Measurements from ENCODE around the gene FOXN3. TPM values are rescaled to one million over a fixed set of nuclear protein-coding genes. Genes with fewer than 3 reads are reported as not detected.

FOXN3 gene
- polyA plus RNA-seq, 3 donors, result 38.7 to 57.4 (median 42.0) TPM

- H4K20me1 ChIP-seq (ENCODE audit: insufficient read depth, low read length), result peaks cover 99% of the 10 kb centered on the region
- no peak overlapping the region for H3K4me3 Mint-ChIP-seq
- H3K36me3 Mint-ChIP-seq, result peaks cover 29 to 43% of the 10 kb centered on the region in 2 donors
These were observed 166.9 kb downstream of the FOXN3 start for GRCh38 chr14:89249972-89250654.

GRCh38 chr14:89249065-89249695 is 167.9 kb downstream of the FOXN3 start:
- Mint-ChIP-seq H3K9me3 (no peaks in the 10 kb centered on the region), H3K27ac (no peak overlapping the region), H3K4me1 (peaks cover 3% of the 10 kb centered on the region), H3K36me3 (peaks cover 29 to 44% of the 10 kb centered on the region in 2 donors), H3K4me3 (no peak overlapping the region), H3K27me3 (ENCODE audit: low read depth in 3 of 3) (peaks cover 0 to 3% (median 0%) of the 10 kb centered on the region in 3 donors)
- no peak overlapping the region for H3K4me2 ChIP-seq (replicated peaks; ENCODE audit: extremely low read depth, low read length, poor library complexity, severe bottlenecking)
- H4K20me1 ChIP-seq (ENCODE audit: insufficient read depth, low read length), result peaks cover 99% of the 10 kb centered on the region
- DNase-seq, result no peak
- peaks cover 6 to 53% of the 10 kb centered on the region in 2 donors for H3K36me3 ChIP-seq (replicated peaks in 1 of 2; ENCODE audit: control insufficient read depth in 1 of 2, insufficient read depth in 2 of 2, low read length in 2 of 2)
- intact Hi-C loops (cut with micrococcal nuclease), result no loop called here
- H3K27ac ChIP-seq (ENCODE audit: low read depth in 1 of 2, low read length in 2 of 2), result no peak overlapping the region
- 100% methylated on average over 2 of the region's 7 CpGs for WGBS (ENCODE audit: insufficient coverage)
- H3K9me3 ChIP-seq (replicated peaks in 1 of 2; ENCODE audit: control insufficient read depth in 1 of 2, insufficient read depth in 1 of 2, low read length in 2 of 2), result no peaks in the 10 kb centered on the region
- H3K4me3 ChIP-seq (replicated peaks in 1 of 3; ENCODE audit: low read depth in 2 of 3, low read length in 3 of 3), result no peak overlapping the region
- TF ChIP-seq CTCF (IDR thresholded peaks at IDR 0.05), result no peak
- no peaks in the 10 kb centered on the region for H3K27me3 ChIP-seq (ENCODE audit: control insufficient read depth in 2 of 2, insufficient read depth in 2 of 2, low read length in 2 of 2)
- H3K79me2 ChIP-seq (ENCODE audit: insufficient read depth, low read length), result peaks cover 43% of the 10 kb centered on the region
- H2AFZ ChIP-seq (ENCODE audit: insufficient read depth, low read depth, low read length, poor library complexity, severe bottlenecking), result no peak overlapping the region
- no peak overlapping the region for H3K9ac ChIP-seq (ENCODE audit: insufficient read depth, low read length, poor library complexity, severe bottlenecking)
- no peaks in the 10 kb centered on the region for H3K4me1 ChIP-seq (ENCODE audit: control insufficient read depth in 1 of 2, insufficient read depth in 2 of 2, low read length in 2 of 2)

More at GRCh38 chr14:89249972-89250654, 166.9 kb downstream of the FOXN3 start:
- 80% methylated on average over 1 of the region's 1 CpG for WGBS (ENCODE audit: insufficient coverage)
- Histone ChIP-seq H3K27ac (ENCODE audit: low read depth in 1 of 2, low read length in 2 of 2) (no peak overlapping the region), H3K4me1 (ENCODE audit: control insufficient read depth in 1 of 2, insufficient read depth in 2 of 2, low read length in 2 of 2) (no peaks in the 10 kb centered on the region), H2AFZ (ENCODE audit: insufficient read depth, low read depth, low read length, poor library complexity, severe bottlenecking) (no peak overlapping the region), H3K9ac (ENCODE audit: insufficient read depth, low read length, poor library complexity, severe bottlenecking) (no peak overlapping the region), H3K4me2 (replicated peaks; ENCODE audit: extremely low read depth, low read length, poor library complexity, severe bottlenecking) (no peak overlapping the region), H3K4me3 (replicated peaks in 1 of 3; ENCODE audit: low read depth in 2 of 3, low read length in 3 of 3) (no peak overlapping the region), H3K79me2 (ENCODE audit: insufficient read depth, low read length) (peaks cover 43% of the 10 kb centered on the region), H3K36me3 (replicated peaks in 1 of 2; ENCODE audit: control insufficient read depth in 1 of 2, insufficient read depth in 2 of 2, low read length in 2 of 2) (peaks cover 6 to 51% of the 10 kb centered on the region in 2 donors), H3K9me3 (replicated peaks in 1 of 2; ENCODE audit: control insufficient read depth in 1 of 2, insufficient read depth in 1 of 2, low read length in 2 of 2) (no peaks in the 10 kb centered on the region), H3K27me3 (ENCODE audit: control insufficient read depth in 2 of 2, insufficient read depth in 2 of 2, low read length in 2 of 2) (no peaks in the 10 kb centered on the region)
- Mint-ChIP-seq H3K27me3 (ENCODE audit: low read depth in 3 of 3) (peaks cover 0 to 3% (median 0%) of the 10 kb centered on the region in 3 donors), H3K4me1 (peaks cover 7% of the 10 kb centered on the region), H3K27ac (no peak overlapping the region), H3K9me3 (no peaks in the 10 kb centered on the region)
- TF ChIP-seq CTCF (IDR thresholded peaks at IDR 0.05), result no peak
- intact Hi-C loops (cut with micrococcal nuclease), result no loop called here
- no peak for DNase-seq

Measured in CD14-positive monocyte (primary cell).